Endothelial cell of umbilical vein (primary cell): Measurements from ENCODE around the gene FEN1.

Experiments
- EZH2 ChIP-seq: IDR thresholded peaks from 2 replicates; pipeline ENCODE4 v1.6.1; 2012; ENCODE audit warnings: borderline replicate concordance, low read depth, mild to moderate bottlenecking, moderate library complexity, low read length, inconsistent platforms; ENCODE audit not compliant: severe bottlenecking
- JUN ChIP-seq: IDR thresholded peaks from 2 replicates; pipeline ENCODE4 v1.6.1; 2011; ENCODE audit warnings: borderline replicate concordance, low read depth; ENCODE audit not compliant: insufficient read length, insufficient read depth
- MYC ChIP-seq: IDR thresholded peaks from one replicate; pipeline ENCODE4 v1.6.1; 2011; ENCODE audit warnings: mild to moderate bottlenecking, low read depth, low read length
- POLR2A ChIP-seq: IDR thresholded peaks from 2 replicates; pipeline ENCODE4 v1.6.1; 2012; ENCODE audit warnings: low read depth, mild to moderate bottlenecking, control low read depth, low read length
- POLR2AphosphoS5 ChIP-seq: IDR thresholded peaks from 2 replicates; pipeline ENCODE4 v1.6.1; 2012; ENCODE audit warnings: low read depth, mild to moderate bottlenecking, control low read depth, low read length, moderate library complexity; ENCODE audit not compliant: insufficient read depth
- TF ChIP-seq, protein P1 (sequence below), 2 donors: IDR thresholded peaks; 1 replicate in 1 of 2; 2 replicates in 1 of 2; pipeline ENCODE4 v1.5.1; 2011; ENCODE audit warnings: low read length in 2 of 2, mild to moderate bottlenecking in 2 of 2, moderate library complexity in 2 of 2, control low read depth in 1 of 2, inconsistent platforms in 1 of 2, low read depth in 1 of 2; ENCODE audit not compliant: insufficient read depth in 1 of 2; ENCODE audit errors: extremely low read depth in 1 of 2
- TF ChIP-seq, protein P2 (sequence below): IDR thresholded peaks from 2 replicates; pipeline ENCODE4 v1.6.1; 2011; ENCODE audit not compliant: insufficient read depth, insufficient read length

DNA sequence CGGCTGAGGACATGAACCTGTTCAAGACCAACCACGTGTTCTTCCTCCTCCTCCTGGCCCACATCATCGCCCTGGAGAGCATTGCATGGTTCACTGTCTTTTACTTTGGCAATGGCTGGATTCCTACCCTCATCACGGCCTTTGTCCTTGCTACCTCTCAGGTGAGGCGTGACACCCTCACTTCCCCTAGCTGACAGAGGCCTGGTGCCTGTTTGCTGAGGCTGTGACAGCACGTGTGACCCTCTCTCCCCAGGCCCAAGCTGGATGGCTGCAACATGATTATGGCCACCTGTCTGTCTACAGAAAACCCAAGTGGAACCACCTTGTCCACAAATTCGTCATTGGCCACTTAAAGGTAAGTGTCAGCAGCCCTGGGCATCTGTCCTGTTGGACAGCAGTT lies 47.7 kb downstream of the FEN1 start:
- TF ChIP-seq, protein P1, sequence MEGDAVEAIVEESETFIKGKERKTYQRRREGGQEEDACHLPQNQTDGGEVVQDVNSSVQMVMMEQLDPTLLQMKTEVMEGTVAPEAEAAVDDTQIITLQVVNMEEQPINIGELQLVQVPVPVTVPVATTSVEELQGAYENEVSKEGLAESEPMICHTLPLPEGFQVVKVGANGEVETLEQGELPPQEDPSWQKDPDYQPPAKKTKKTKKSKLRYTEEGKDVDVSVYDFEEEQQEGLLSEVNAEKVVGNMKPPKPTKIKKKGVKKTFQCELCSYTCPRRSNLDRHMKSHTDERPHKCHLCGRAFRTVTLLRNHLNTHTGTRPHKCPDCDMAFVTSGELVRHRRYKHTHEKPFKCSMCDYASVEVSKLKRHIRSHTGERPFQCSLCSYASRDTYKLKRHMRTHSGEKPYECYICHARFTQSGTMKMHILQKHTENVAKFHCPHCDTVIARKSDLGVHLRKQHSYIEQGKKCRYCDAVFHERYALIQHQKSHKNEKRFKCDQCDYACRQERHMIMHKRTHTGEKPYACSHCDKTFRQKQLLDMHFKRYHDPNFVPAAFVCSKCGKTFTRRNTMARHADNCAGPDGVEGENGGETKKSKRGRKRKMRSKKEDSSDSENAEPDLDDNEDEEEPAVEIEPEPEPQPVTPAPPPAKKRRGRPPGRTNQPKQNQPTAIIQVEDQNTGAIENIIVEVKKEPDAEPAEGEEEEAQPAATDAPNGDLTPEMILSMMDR (IDR thresholded peaks at IDR 0.05; ENCODE audit: extremely low read depth in 1 of 2, insufficient read depth in 1 of 2, low read depth in 1 of 2, low read length in 2 of 2): no peak
- no peak for TF ChIP-seq POLR2A
- no peak for TF ChIP-seq MYC
- TF ChIP-seq, protein P2, sequence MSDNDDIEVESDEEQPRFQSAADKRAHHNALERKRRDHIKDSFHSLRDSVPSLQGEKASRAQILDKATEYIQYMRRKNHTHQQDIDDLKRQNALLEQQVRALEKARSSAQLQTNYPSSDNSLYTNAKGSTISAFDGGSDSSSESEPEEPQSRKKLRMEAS: no peak
- TF ChIP-seq POLR2AphosphoS5: no peak
- no peak for TF ChIP-seq JUN
- no peak for TF ChIP-seq EZH2
